ENCODE results near the gene CCAR1.

The CCAR1 gene

GRCh38 chr10:68720793-68721672, at the start of gene CCAR1:
TSS of gene CCAR1 (plus strand) at chr10:68721239. CDS start at chr10:68722505, 1,266 bp downstream.
- no peaks in the 10 kb centered on the region for H3K9me3 ChIP-seq (ENCODE audit: insufficient read depth, low read depth, low read length)
- peaks cover 9% of the 10 kb centered on the region for H3K4me1 ChIP-seq (ENCODE audit: insufficient read depth, low read length, poor library complexity, severe bottlenecking)
- H3K27me3 ChIP-seq (ENCODE audit: insufficient read depth, low read length, poor library complexity, severe bottlenecking) = peaks cover 8% of the 10 kb centered on the region
- H3K79me2 ChIP-seq (ENCODE audit: insufficient read depth, low read length) = peaks cover 48% of the 10 kb centered on the region
- peaks cover 11% of the 10 kb centered on the region; the same call in 1 of the 2 replicates for H3K36me3 ChIP-seq (ENCODE audit: insufficient read depth, low read length)
- peak within 1 kb of the TSS; percentile 98 for H3K9ac ChIP-seq (ENCODE audit: low read depth, low read length, poor library complexity, severe bottlenecking)
- H3F3A ChIP-seq (ENCODE audit: low read depth) = no peaks in the 10 kb centered on the region
- peaks cover 18% of the 10 kb centered on the region for H4K20me1 ChIP-seq (ENCODE audit: insufficient read depth, low read length, poor library complexity, severe bottlenecking)
- TF ChIP-seq CTCF (conservative IDR thresholded peaks at IDR 0.05; ENCODE audit: low read length) = no peak
- peak within 1 kb of the TSS; percentile 85 for H3K4me2 ChIP-seq (ENCODE audit: low read depth, low read length, poor library complexity, severe bottlenecking)
- no peaks in the 10 kb centered on the region for H3K9me2 ChIP-seq (replicated peaks; ENCODE audit: low read depth, low read length)
- H2AFZ ChIP-seq (ENCODE audit: low read length) = peak within 1 kb of the TSS; percentile 94
- peak within 1 kb of the TSS; percentile 99 for H3K4me3 ChIP-seq (ENCODE audit: low read length, poor library complexity, severe bottlenecking)

GRCh38 chr10:68684413-68684812, 36.6 kb upstream of the CCAR1 start:
- Histone ChIP-seq H2AFZ (ENCODE audit: low read length) (no peak overlapping the region), H3K4me1 (ENCODE audit: insufficient read depth, low read length, poor library complexity, severe bottlenecking) (no peaks in the 10 kb centered on the region), H3K4me3 (ENCODE audit: low read length, poor library complexity, severe bottlenecking) (no peak overlapping the region), H3K9me3 (ENCODE audit: insufficient read depth, low read depth, low read length) (no peaks in the 10 kb centered on the region), H3K79me2 (ENCODE audit: insufficient read depth, low read length) (no peaks in the 10 kb centered on the region), H3K4me2 (ENCODE audit: low read depth, low read length, poor library complexity, severe bottlenecking) (no peak overlapping the region), H4K20me1 (ENCODE audit: insufficient read depth, low read length, poor library complexity, severe bottlenecking) (no peaks in the 10 kb centered on the region), H3K9ac (ENCODE audit: low read depth, low read length, poor library complexity, severe bottlenecking) (no peak overlapping the region), H3K9me2 (replicated peaks; ENCODE audit: low read depth, low read length) (no peaks in the 10 kb centered on the region), H3K36me3 (ENCODE audit: insufficient read depth, low read length) (peaks cover 70% of the 10 kb centered on the region; the same call in 1 of the 2 replicates), H3K27me3 (ENCODE audit: insufficient read depth, low read length, poor library complexity, severe bottlenecking) (no peaks in the 10 kb centered on the region), H3F3A (ENCODE audit: low read depth) (no peaks in the 10 kb centered on the region)
- TF ChIP-seq CTCF (conservative IDR thresholded peaks at IDR 0.05; ENCODE audit: low read length) (no peak), EZH2phosphoT487 (IDR thresholded peaks at IDR 0.05; ENCODE audit: borderline replicate concordance) (no peak)

GRCh38 chr10:68696018-68696417, 25.0 kb upstream of the CCAR1 start:
- H3K9me2 ChIP-seq (replicated peaks; ENCODE audit: low read depth, low read length) = no peaks in the 10 kb centered on the region
- no peak for TF ChIP-seq CTCF (conservative IDR thresholded peaks at IDR 0.05; ENCODE audit: low read length)
- TF ChIP-seq EZH2phosphoT487 (IDR thresholded peaks at IDR 0.05; ENCODE audit: borderline replicate concordance) = no peak
- no peak overlapping the region for H3K4me2 ChIP-seq (ENCODE audit: low read depth, low read length, poor library complexity, severe bottlenecking)
- no peaks in the 10 kb centered on the region for H3K27me3 ChIP-seq (ENCODE audit: insufficient read depth, low read length, poor library complexity, severe bottlenecking)
- H3K4me1 ChIP-seq (ENCODE audit: insufficient read depth, low read length, poor library complexity, severe bottlenecking) = no peaks in the 10 kb centered on the region
- no peaks in the 10 kb centered on the region for H3F3A ChIP-seq (ENCODE audit: low read depth)
- H4K20me1 ChIP-seq (ENCODE audit: insufficient read depth, low read length, poor library complexity, severe bottlenecking) = no peaks in the 10 kb centered on the region
- no peak overlapping the region for H2AFZ ChIP-seq (ENCODE audit: low read length)
- H3K36me3 ChIP-seq (ENCODE audit: insufficient read depth, low read length) = peaks cover 20% of the 10 kb centered on the region; the same call in 1 of the 2 replicates
- no peak overlapping the region for H3K9ac ChIP-seq (ENCODE audit: low read depth, low read length, poor library complexity, severe bottlenecking)
- no peaks in the 10 kb centered on the region for H3K79me2 ChIP-seq (ENCODE audit: insufficient read depth, low read length)
- H3K9me3 ChIP-seq (ENCODE audit: insufficient read depth, low read depth, low read length) = no peaks in the 10 kb centered on the region
- H3K4me3 ChIP-seq (ENCODE audit: low read length, poor library complexity, severe bottlenecking) = no peak overlapping the region

Measured in Loucy (cell line).